Large intestine (tissue), 3 donors: Measurements from ENCODE around the gene GPRIN3. TPM values are rescaled to one million over a fixed set of nuclear protein-coding genes. Genes with fewer than 3 reads are reported as not detected.
"Not testable (repeated sequence)": the region's sequence is repeated elsewhere in the genome, so short reads cannot be mapped to it uniquely, and the experiment has no call there.

Source experiments
- DNase-seq, 2 donors: peaks; one replicate each; pipeline versions ENCODE4 v3.0.0 to v3.0.0-alpha.2; 2013
- H3K27ac ChIP-seq: one replicate; pipeline ENCODE4 v1.5.1; 2013; ENCODE audit warnings: low read length
- H3K27me3 ChIP-seq: 2 replicates; pipeline ENCODE4 v1.6.1; 2013; ENCODE audit warnings: low read length; ENCODE audit not compliant: control insufficient read depth, insufficient read depth
- H3K36me3 ChIP-seq: 2 replicates; pipeline ENCODE4 v1.6.1; 2013; ENCODE audit warnings: low read length; ENCODE audit not compliant: control insufficient read depth, insufficient read depth
- H3K4me1 ChIP-seq: one replicate; pipeline ENCODE4 v1.6.1; 2013; ENCODE audit warnings: low read length; ENCODE audit not compliant: control insufficient read depth, insufficient read depth
- H3K4me3 ChIP-seq: one replicate; pipeline ENCODE4 v1.5.1; 2013; ENCODE audit warnings: low read length
- H3K9me3 ChIP-seq: one replicate; pipeline ENCODE4 v1.6.1; 2013; ENCODE audit warnings: mild to moderate bottlenecking, low read depth, low read length, moderate library complexity; ENCODE audit not compliant: control insufficient read depth
- WGBS: methylation state at CpG from one replicate; pipeline ENCODE4 v1.1.5; 2013; ENCODE audit warnings: low lambda C conversion rate; ENCODE audit not compliant: insufficient coverage; 5-methylcytosine and 5-hydroxymethylcytosine counted together
- polyA plus RNA-seq: library from polyadenylated mRNA; unstranded; fragments of 120-200 nt; gene quantifications from one replicate; pipeline ENCODE4 v1.2.1, GENCODE V29; 2013

GPRIN3 gene
- polyA plus RNA-seq, 1 donor = 8.7 TPM

DNA sequence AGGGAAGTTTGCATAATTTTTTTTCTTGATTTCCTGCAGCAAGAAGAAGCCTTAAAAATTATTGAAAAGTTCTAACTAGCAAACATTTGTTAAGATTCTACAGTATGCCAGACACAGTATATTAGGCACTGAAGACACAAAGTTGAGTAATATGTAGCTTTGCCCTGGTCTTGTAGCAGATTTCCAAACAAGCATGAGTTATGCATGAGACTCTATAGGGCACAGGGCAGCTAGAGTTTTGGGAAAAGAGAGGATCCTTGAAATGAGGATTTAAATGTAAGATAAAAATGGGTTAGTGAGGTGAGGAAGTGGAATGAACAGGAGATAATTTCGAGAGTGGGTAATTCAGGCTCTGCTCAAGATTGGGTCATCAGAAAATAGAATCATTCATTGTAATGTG, 8.6 kb upstream of the GPRIN3 start:
- Histone ChIP-seq H3K27me3 (no peaks in the 10 kb centered on the region), H3K9me3 (no peaks in the 10 kb centered on the region), H3K36me3 (no peaks in the 10 kb centered on the region), H3K4me1 (no peaks in the 10 kb centered on the region), H3K4me3 (no peak overlapping the region), H3K27ac (no peak overlapping the region)
- whole genome bisulfite sequencing = 75% methylated on average over 1 of the region's 1 CpG
- no peak for DNase-seq

DNA sequence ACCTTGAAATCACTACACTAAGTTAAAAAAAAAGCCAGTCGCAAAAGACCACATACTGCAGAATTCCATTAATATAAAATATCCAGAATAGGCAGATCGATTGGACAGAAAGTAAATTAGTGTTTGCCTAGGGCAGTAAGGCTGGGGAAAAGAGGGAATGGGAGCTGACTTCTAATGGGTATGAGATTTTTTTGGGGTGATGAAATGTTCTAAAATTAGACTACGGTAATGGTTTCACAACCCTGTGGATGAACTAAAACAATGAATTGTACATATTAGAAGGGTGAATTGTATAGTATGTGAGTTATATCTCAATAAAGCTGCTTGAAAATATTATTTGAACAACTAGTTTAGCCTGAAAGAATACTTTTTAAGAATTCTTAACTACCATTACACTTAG, 6.7 kb upstream of the GPRIN3 start:
- Histone ChIP-seq H3K4me3 (no peak overlapping the region), H3K4me1 (no peaks in the 10 kb centered on the region), H3K27ac (no peak overlapping the region), H3K27me3 (no peaks in the 10 kb centered on the region), H3K36me3 (no peaks in the 10 kb centered on the region), H3K9me3 (no peaks in the 10 kb centered on the region)
- DNase-seq = no peak
- 100% methylated on average over 3 of the region's 3 CpGs for WGBS

DNA sequence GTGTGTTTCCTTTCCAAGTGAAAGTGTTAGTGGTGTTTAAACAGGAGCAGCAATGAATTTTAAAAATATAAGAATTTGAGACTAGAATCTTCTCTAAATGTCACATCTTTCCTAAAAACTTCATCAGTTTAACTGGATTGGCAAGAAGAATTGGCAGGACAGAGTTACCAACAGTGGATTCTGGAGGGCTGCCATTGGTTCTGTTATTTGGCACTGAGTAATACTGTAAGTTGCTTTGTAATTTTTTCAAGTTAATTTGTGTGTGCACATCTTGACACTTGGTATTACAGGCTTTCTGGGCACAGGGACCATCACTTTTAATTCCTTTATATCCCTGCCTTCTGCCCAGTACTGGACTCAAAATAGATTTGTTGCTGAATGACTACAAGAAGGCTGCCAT, 4.5 kb upstream of the GPRIN3 start:
- H3K27ac ChIP-seq = no peak overlapping the region
- no peaks in the 10 kb centered on the region for H3K27me3 ChIP-seq
- H3K4me3 ChIP-seq = no peak overlapping the region
- H3K9me3 ChIP-seq = no peaks in the 10 kb centered on the region
- no peaks in the 10 kb centered on the region for H3K36me3 ChIP-seq
- peaks cover 4% of the 10 kb centered on the region for H3K4me1 ChIP-seq
- DNase-seq = no peak

DNA sequence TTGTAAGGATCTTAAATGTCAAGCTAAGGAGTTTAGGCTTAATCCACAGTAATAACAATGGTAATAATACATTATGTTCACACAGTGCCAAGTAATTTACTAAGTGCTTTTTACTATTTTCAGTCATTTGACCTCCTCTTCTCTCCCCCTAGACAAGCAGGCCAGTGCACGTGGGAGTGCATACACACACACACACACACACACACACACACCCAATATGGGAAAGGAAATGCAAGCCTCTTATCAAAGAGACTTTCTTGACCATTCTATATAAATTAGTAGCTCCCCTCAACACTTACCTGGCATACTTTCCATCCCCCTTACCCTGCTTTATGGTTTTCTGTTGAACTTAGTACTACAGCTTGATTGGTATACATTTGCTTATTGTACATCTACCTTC, 3.8 kb upstream of the GPRIN3 start:
- Histone ChIP-seq H3K36me3 (no peaks in the 10 kb centered on the region), H3K27me3 (no peaks in the 10 kb centered on the region), H3K27ac (no peak overlapping the region), H3K4me1 (peaks cover 4% of the 10 kb centered on the region), H3K9me3 (no peaks in the 10 kb centered on the region), H3K4me3 (no peak overlapping the region)
- no peak for DNase-seq
- no CpG with 5 or more reads among the region's 1 CpG for WGBS

DNA sequence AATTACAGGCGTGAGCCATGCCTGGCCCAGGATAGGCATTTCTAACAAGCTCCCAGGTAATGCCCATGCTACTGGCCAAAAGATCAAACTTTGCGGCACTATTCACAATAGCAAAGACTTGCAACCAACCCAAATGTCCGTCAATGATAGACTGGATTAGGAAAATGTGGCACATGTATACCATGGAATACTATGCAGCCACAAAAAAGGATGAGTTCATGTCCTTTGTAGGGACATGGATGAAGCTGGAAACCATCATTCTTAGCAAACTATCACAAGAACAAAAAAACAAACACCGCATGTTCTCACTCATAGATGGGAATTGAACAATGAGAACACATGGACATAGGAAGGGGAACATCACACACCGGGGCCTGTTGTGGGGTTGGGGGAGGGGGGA, 1.6 kb upstream of the GPRIN3 start:
- not testable (repeated sequence) for DNase-seq
- H3K4me1 ChIP-seq = peaks cover 11% of the 10 kb centered on the region
- no CpG with 5 or more reads among the region's 5 CpGs for WGBS

DNA sequence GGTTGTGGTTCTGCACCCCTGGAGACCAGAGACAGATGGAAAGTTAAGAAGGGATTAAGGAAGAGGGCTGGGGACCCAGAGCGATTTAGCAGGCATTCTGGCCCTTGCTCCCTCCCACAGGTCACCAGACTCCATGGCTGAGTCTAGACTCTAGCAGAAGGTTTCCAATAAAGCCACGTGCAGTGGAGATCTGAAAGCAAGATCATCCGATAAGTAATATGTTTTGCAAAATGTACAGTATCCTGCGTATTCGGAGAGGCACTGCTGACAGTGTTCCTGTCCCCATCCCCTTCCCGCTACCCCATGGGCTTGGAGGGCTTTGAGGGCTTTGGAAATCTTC, 531 bp upstream of the GPRIN3 start:
- Histone ChIP-seq H3K4me1 (peaks cover 15% of the 10 kb centered on the region), H3K9me3 (no peaks in the 10 kb centered on the region), H3K4me3 (peak overlapping the region; percentile 68), H3K27ac (peak overlapping the region; percentile 60), H3K36me3 (no peaks in the 10 kb centered on the region), H3K27me3 (no peaks in the 10 kb centered on the region)
- no peak for DNase-seq
- WGBS = no CpG with 5 or more reads among the region's 6 CpGs

More for the DNA sequence above, 1.6 kb upstream of the GPRIN3 start:
- not testable (repeated sequence) for H3K4me3 ChIP-seq, H3K36me3 ChIP-seq, H3K27ac ChIP-seq, H3K9me3 ChIP-seq, H3K27me3 ChIP-seq

DNA sequence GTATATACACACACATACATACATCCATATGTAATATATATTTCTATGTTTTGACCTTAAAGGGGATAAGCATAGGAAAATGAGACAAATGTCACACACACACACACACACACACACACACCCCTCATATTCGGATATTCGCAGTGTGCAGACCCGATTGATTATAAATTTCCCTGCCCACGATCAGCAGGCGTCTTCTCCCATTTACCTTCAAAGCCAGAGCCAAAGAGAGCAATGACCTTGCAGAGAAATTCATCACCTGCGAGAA, 488 bp downstream of the GPRIN3 start:
- Histone ChIP-seq H3K36me3 (no peaks in the 10 kb centered on the region), H3K9me3 (no peaks in the 10 kb centered on the region), H3K27me3 (no peaks in the 10 kb centered on the region), H3K4me1 (peaks cover 21% of the 10 kb centered on the region), H3K27ac (peak overlapping the region; percentile 60), H3K4me3 (peak overlapping the region; percentile 68)
- DNase-seq = no peak
- WGBS = no CpG with 5 or more reads among the region's 6 CpGs

DNA sequence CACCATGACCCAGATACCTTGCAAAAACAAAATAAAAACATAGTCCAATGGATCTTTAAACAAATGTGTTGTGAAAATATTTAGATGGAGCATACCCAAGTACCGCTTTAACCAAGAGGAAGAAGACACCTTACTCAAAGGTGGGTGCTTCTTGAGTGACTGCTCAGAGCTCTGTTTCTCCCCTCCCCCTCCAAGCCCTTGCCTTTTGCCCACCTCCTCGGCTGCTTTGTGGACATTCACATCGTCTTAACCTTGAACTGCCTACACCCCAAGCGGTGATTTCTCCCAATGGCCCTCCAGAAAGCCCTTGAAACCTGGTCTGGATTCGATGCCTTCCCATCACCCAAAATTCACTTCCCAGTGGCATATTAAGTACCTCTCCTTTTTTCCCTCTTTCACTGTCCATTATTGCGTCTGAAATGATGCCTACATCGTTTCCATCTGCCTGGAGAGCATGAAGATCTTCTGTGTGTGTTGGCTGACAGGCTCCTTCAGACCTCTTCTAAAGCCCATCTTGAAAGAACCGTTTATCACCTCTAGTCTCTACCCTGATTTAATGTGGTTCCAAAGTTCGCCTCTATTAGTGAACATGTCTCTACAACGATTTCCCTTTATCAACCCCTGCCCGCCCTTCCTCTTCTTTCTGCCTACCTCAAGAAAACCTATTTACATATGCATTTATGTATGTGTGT, 968 bp downstream of the GPRIN3 start:
- 11% methylated on average over 3 of the region's 11 CpGs for WGBS
- H3K9me3 ChIP-seq = no peaks in the 10 kb centered on the region
- DNase-seq = peak in 1 of 2 donors; percentile 77
- H3K4me1 ChIP-seq = peaks cover 25% of the 10 kb centered on the region
- peak overlapping the region; percentile 60 for H3K27ac ChIP-seq
- no peaks in the 10 kb centered on the region for H3K27me3 ChIP-seq
- H3K4me3 ChIP-seq = peak overlapping the region; percentile 68
- H3K36me3 ChIP-seq = no peaks in the 10 kb centered on the region

DNA sequence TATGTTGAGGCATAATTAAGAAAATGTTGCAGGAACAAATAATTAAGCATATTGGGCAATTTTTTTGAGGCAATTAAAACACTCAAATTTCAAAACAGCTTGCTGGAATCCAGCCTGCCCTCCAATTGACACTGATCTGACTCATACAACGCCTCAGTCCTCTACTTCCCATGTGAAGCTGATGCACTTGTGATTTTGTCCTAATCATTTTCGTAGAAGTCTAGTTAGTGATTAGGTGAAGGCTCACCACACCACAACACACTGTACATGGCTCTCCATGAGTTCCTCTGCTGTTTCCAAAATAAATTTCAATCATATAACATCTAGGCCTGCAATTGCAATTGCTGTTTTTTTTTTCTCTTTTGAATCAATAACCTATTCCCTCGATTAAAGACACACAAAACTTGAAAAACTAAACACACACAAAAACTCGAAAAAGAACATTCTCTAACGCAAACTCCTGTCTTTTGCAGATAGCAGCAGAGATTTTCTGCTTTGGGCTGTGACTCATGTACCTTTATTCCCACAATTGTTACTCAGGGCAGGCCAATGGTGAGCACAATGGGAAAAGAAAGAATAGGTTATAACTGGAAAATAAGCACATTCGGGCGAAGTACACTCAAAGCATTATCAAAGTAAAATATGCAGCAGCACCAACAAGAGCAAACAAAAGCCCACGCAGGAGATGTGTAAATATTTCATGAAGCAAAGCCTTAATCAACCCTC, 1.7 kb downstream of the GPRIN3 start:
- no peaks in the 10 kb centered on the region for H3K9me3 ChIP-seq
- no peaks in the 10 kb centered on the region for H3K36me3 ChIP-seq
- H3K27me3 ChIP-seq = no peaks in the 10 kb centered on the region
- H3K4me1 ChIP-seq = peaks cover 27% of the 10 kb centered on the region
- peak in 1 of 2 donors; percentile 63 for DNase-seq
- peak overlapping the region; percentile 60 for H3K27ac ChIP-seq
- 0% methylated on average over 1 of the region's 8 CpGs for WGBS
- peak overlapping the region; percentile 68 for H3K4me3 ChIP-seq

DNA sequence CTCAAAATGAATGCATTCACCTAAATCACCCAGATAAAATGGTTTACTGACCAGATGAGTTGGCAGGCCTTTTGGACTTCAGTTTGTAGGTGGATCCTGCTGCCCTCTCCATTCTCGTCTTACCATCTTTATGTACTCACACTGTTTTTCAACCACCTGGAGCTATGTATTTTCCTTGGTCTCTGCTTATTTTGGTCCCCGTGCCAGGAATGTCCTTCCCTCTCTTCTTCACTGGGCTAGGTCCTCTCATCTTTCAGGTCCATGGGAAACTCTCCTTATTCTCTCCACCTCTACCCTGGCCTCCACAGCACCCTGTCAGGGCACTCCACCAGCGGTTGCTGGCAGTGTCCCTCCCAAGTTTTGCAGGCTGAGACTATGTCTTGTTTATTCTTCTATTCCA, 2.6 kb downstream of the GPRIN3 start:
- peak in 1 of 2 donors; percentile 41 for DNase-seq
- 50% methylated on average over 2 of the region's 3 CpGs for WGBS
- no peaks in the 10 kb centered on the region for H3K9me3 ChIP-seq
- peaks cover 34% of the 10 kb centered on the region for H3K4me1 ChIP-seq
- no peak overlapping the region for H3K4me3 ChIP-seq
- H3K36me3 ChIP-seq = no peaks in the 10 kb centered on the region
- H3K27me3 ChIP-seq = no peaks in the 10 kb centered on the region
- H3K27ac ChIP-seq = peak overlapping the region; percentile 60

DNA sequence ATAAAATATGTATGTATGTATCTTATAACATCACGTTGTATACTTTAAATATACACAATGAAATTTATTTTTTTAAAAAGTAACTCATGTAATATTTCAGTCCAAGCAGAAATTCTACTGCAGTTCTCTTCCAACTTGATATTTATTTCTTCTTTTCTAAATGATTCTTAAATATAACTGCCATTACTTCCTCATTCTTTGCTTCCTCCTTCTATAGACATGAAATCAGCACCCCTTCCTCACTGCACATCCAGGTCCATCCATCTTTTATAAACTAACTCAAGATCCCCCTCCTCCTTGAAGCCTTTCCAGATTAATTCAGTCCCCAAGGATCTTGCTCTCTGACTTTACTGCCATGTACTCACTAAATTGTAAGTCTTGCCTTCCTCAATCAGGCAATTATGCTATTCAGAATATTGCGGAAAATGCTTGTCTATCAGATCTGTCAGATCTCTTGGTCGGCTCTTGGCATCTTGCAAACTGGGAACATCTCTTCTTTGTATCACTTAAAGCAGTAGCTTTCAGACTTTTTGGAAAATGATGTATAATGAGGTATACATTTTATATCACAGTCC, 3.7 kb downstream of the GPRIN3 start:
- no peak for DNase-seq
- 82% methylated on average over 1 of the region's 3 CpGs for WGBS
- peaks cover 37% of the 10 kb centered on the region for H3K4me1 ChIP-seq
- H3K27me3 ChIP-seq = no peaks in the 10 kb centered on the region
- H3K27ac ChIP-seq = peak overlapping the region; percentile 11
- H3K36me3 ChIP-seq = no peaks in the 10 kb centered on the region
- H3K9me3 ChIP-seq = no peaks in the 10 kb centered on the region
- no peak overlapping the region for H3K4me3 ChIP-seq
